H1 (cell line): ENCODE measurements around the gene PRR23E. TPM values are rescaled to one million over a fixed set of nuclear protein-coding genes. Genes with fewer than 3 reads are reported as not detected.

Experiments
- CTCF ChIA-PET: fragments of 300-600 bp; sonication (Branson Sonifier 250); formaldehyde crosslinking; loops from one replicate; lab custom pipeline; 2021; ENCODE audit not compliant: partially characterized antibody; lab: Charles Lee
- POLR2A ChIA-PET: fragments of 300-600 bp; sonication (Branson Sonifier 250); formaldehyde crosslinking; loops from one replicate; lab custom pipeline; 2021; ENCODE audit warnings: inconsistent platforms; ENCODE audit not compliant: partially characterized antibody; lab: Charles Lee
- DNase-seq, 2 experiments: peaks; one replicate each; pipeline versions ENCODE4 v3.0.0 to v3.0.0-alpha.2; 2010 to 2022; ENCODE audit warnings: low spot score in 2 of 2, low read depth in 1 of 2, mixed read lengths in 1 of 2
- FAIRE-seq: peaks from 2 replicates; lab custom pipeline; 2011; peaks lifted over from hg19 to GRCh38; lab: Jason Lieb, UNC
- H2AFZ ChIP-seq: 2 replicates; pipeline ENCODE4 v1.8.1; 2012; ENCODE audit warnings: low read length, inconsistent platforms
- H2AK5ac ChIP-seq: 2 replicates; pipeline ENCODE4 v1.6.1; 2013; ENCODE audit warnings: low read depth, low read length
- H2BK120ac ChIP-seq: replicated peaks from 2 replicates; pipeline ENCODE3; 2013; ENCODE audit warnings: low read depth, low read length, inconsistent platforms
- H2BK12ac ChIP-seq: 2 replicates; pipeline ENCODE4 v1.6.1; 2013; ENCODE audit warnings: low read depth, low read length
- H2BK15ac ChIP-seq: 2 replicates; pipeline ENCODE4 v1.6.1; 2013; ENCODE audit warnings: low read length
- H2BK20ac ChIP-seq: 2 replicates; pipeline ENCODE4 v1.6.1; 2013; ENCODE audit warnings: low read length
- H2BK5ac ChIP-seq: 2 replicates; pipeline ENCODE4 v1.6.1; 2013; ENCODE audit warnings: low read depth, low read length
- H3K14ac ChIP-seq: 2 replicates; pipeline ENCODE4 v1.6.1; 2013; ENCODE audit warnings: inconsistent platforms; ENCODE audit not compliant: insufficient read length
- H3K18ac ChIP-seq: 2 replicates; pipeline ENCODE4 v1.6.1; 2013; ENCODE audit warnings: low read length; ENCODE audit errors: extremely low read depth
- H3K23ac ChIP-seq: 2 replicates; pipeline ENCODE4 v1.6.1; 2013; ENCODE audit warnings: inconsistent platforms; ENCODE audit not compliant: insufficient read length
- H3K23me2 ChIP-seq: 2 replicates; pipeline ENCODE4 v1.6.1; 2013; ENCODE audit warnings: low read depth, low read length
- H3K27ac ChIP-seq: 2 replicates; pipeline ENCODE4 v1.6.1; 2011; ENCODE audit warnings: low read depth, low read length, inconsistent platforms
- H3K27me3 ChIP-seq, 4 experiments: replicated peaks in 1 of 4; 1 replicate in 1 of 4; 2 replicates in 3 of 4; pipeline versions ENCODE4 v1.6.1 to v1.8.1; 2011 to 2013; ENCODE audit warnings: low read length in 3 of 4, mild to moderate bottlenecking in 3 of 4, inconsistent platforms in 2 of 4, mixed read lengths in 2 of 4, moderate library complexity in 1 of 4; ENCODE audit not compliant: control insufficient read depth in 3 of 4, insufficient read depth in 3 of 4; ENCODE audit errors: extremely low read depth in 1 of 4
- H3K36me3 ChIP-seq, 4 experiments: 2 replicates each; pipeline versions ENCODE4 v1.6.1 to v1.8.1; 2011 to 2013; ENCODE audit warnings: mild to moderate bottlenecking in 4 of 4, low read length in 3 of 4, moderate library complexity in 2 of 4, control low read depth in 1 of 4, inconsistent platforms in 1 of 4; ENCODE audit not compliant: insufficient read depth in 4 of 4, control insufficient read depth in 2 of 4
- H3K4ac ChIP-seq: replicated peaks from 2 replicates; pipeline ENCODE3; 2013; ENCODE audit warnings: low read length, low read depth, mixed read lengths, inconsistent platforms; ENCODE audit not compliant: insufficient read length
- H3K4me1 ChIP-seq, 4 experiments: replicated peaks in 1 of 4; 1 replicate in 1 of 4; 2 replicates in 3 of 4; pipeline versions ENCODE4 v1.6.1 to v1.8.1; 2011 to 2013; ENCODE audit warnings: low read length in 3 of 4, inconsistent platforms in 2 of 4, mixed read lengths in 1 of 4; ENCODE audit not compliant: insufficient read depth in 4 of 4, control insufficient read depth in 3 of 4
- H3K4me2 ChIP-seq, 2 experiments: 2 replicates each; pipeline versions ENCODE4 v1.6.1 to v1.8.1; 2011 to 2013; ENCODE audit warnings: low read depth in 2 of 2, low read length in 2 of 2, control low read depth in 1 of 2, inconsistent platforms in 1 of 2, mild to moderate bottlenecking in 1 of 2; ENCODE audit not compliant: insufficient read depth in 1 of 2
- H3K4me3 ChIP-seq, 4 experiments: fragments of 200-600, 300-600 bp in 1 of 4; sonication (generic), shearing (Covaris generic), sonication (Bioruptor Twin) in 1 of 4; 2 replicates each; pipeline versions ENCODE4 v1.5.1 to v1.8.1; 2011 to 2016; ENCODE audit warnings: low read length in 4 of 4, low read depth in 3 of 4, control low read depth in 2 of 4, inconsistent platforms in 2 of 4, mild to moderate bottlenecking in 2 of 4, mixed read lengths in 1 of 4, moderate library complexity in 1 of 4; ENCODE audit not compliant: insufficient read depth in 2 of 4; ENCODE audit errors: extremely low read depth in 1 of 4
- H3K56ac ChIP-seq: replicated peaks from 2 replicates; pipeline ENCODE3; 2013; ENCODE audit warnings: low read depth, mild to moderate bottlenecking, mixed read lengths, low read length, inconsistent platforms; ENCODE audit not compliant: insufficient read length
- H3K79me1 ChIP-seq: 2 replicates; pipeline ENCODE4 v1.6.1; 2013; ENCODE audit warnings: low read depth, low read length, control low read depth
- H3K79me2 ChIP-seq, 2 experiments: 2 replicates each; pipeline versions ENCODE4 v1.6.1 to v1.8.1; 2012 to 2013; ENCODE audit warnings: low read length in 2 of 2, mild to moderate bottlenecking in 2 of 2, inconsistent platforms in 1 of 2; ENCODE audit not compliant: insufficient read depth in 2 of 2, control insufficient read depth in 1 of 2
- H3K9ac ChIP-seq, 4 experiments: replicated peaks in 1 of 4; 1 replicate in 1 of 4; 2 replicates in 3 of 4; pipeline versions ENCODE4 v1.6.1 to v1.8.1; 2011 to 2013; ENCODE audit warnings: low read depth in 3 of 4, low read length in 3 of 4, control low read depth in 2 of 4, mild to moderate bottlenecking in 2 of 4, moderate library complexity in 2 of 4, inconsistent platforms in 1 of 4; ENCODE audit errors: extremely low read depth in 1 of 4
- H3K9me3 ChIP-seq, 2 experiments: 2 replicates each; pipeline versions ENCODE4 v1.6.1 to v1.8.1; 2012 to 2013; ENCODE audit warnings: mild to moderate bottlenecking in 2 of 2, moderate library complexity in 2 of 2, control low read depth in 1 of 2, inconsistent platforms in 1 of 2, low read depth in 1 of 2, low read length in 1 of 2, mixed read lengths in 1 of 2; ENCODE audit not compliant: insufficient read depth in 2 of 2
- H4K20me1 ChIP-seq, 2 experiments: replicated peaks in 1 of 2; 2 replicates each; pipeline versions ENCODE3 to v1.8.1; 2011 to 2013; ENCODE audit warnings: inconsistent platforms in 2 of 2, low read length in 2 of 2, mild to moderate bottlenecking in 1 of 2; ENCODE audit not compliant: insufficient read depth in 2 of 2, control insufficient read depth in 1 of 2
- H4K5ac ChIP-seq: 2 replicates; pipeline ENCODE4 v1.6.1; 2013; ENCODE audit warnings: low read length, low read depth, mixed read lengths, inconsistent platforms; ENCODE audit not compliant: insufficient read length
- H4K8ac ChIP-seq: 2 replicates; pipeline ENCODE4 v1.8.0; 2013; ENCODE audit warnings: mild to moderate bottlenecking, moderate library complexity, low read length, inconsistent platforms; ENCODE audit not compliant: insufficient read depth; ENCODE audit errors: extremely low read depth
- H4K91ac ChIP-seq: replicated peaks from 2 replicates; pipeline ENCODE3; 2013; ENCODE audit warnings: low read length, mixed read lengths, inconsistent platforms; ENCODE audit not compliant: insufficient read length
- CHD1 ChIP-seq: IDR thresholded peaks from 2 replicates; pipeline ENCODE4 v1.6.1; 2012; ENCODE audit warnings: low read depth, low read length, improper control_type of control experiment
- CTCF ChIP-seq, 3 experiments: IDR thresholded peaks; 1 replicate in 2 of 3; 2 replicates in 1 of 3; pipeline versions ENCODE4 v1.5.1 to v1.6.1; 2011; ENCODE audit warnings: low read length in 3 of 3, mild to moderate bottlenecking in 3 of 3, inconsistent platforms in 2 of 3, low read depth in 1 of 3, moderate library complexity in 1 of 3; ENCODE audit not compliant: insufficient read depth in 1 of 3; ENCODE audit errors: control extremely low read depth in 1 of 3
- GABPA ChIP-seq: IDR thresholded peaks from 2 replicates; pipeline ENCODE4 v1.6.1; 2011; ENCODE audit warnings: mild to moderate bottlenecking, low read length, moderate library complexity, borderline replicate concordance; ENCODE audit not compliant: insufficient read depth
- JUND ChIP-seq: IDR thresholded peaks from 2 replicates; pipeline ENCODE4 v1.6.1; 2011; ENCODE audit warnings: mild to moderate bottlenecking, improper control_type of control experiment, low read length
- KDM5A ChIP-seq: fragments of 200-600 bp; IDR thresholded peaks from 2 replicates; pipeline ENCODE4 v1.7.1; 2012; ENCODE audit warnings: mild to moderate bottlenecking, low read length, inconsistent platforms, mixed read lengths
- MAFK ChIP-seq: IDR thresholded peaks from 2 replicates; pipeline ENCODE4 v1.6.1; 2012; ENCODE audit warnings: low read depth, mild to moderate bottlenecking, improper control_type of control experiment, low read length
- PHF8 ChIP-seq: fragments of 200-600 bp; sonication (generic); conservative IDR thresholded peaks from 2 replicates; pipeline ENCODE4 v1.7.1; 2012; ENCODE audit warnings: low read depth, mild to moderate bottlenecking, inconsistent platforms, low read length, moderate library complexity
- POU5F1 ChIP-seq: IDR thresholded peaks from 2 replicates; pipeline ENCODE4 v1.6.1; 2011; ENCODE audit warnings: low read depth, mild to moderate bottlenecking, low read length, moderate library complexity
- RBBP5 ChIP-seq: IDR thresholded peaks from 2 replicates; pipeline ENCODE4 v1.7.1; 2012; ENCODE audit warnings: low read depth, mild to moderate bottlenecking, inconsistent platforms, low read length, moderate library complexity, borderline replicate concordance
- RXRA ChIP-seq: IDR thresholded peaks from 2 replicates; pipeline ENCODE4 v1.6.1; 2011; ENCODE audit warnings: low read depth, mild to moderate bottlenecking, low read length, moderate library complexity; ENCODE audit not compliant: insufficient read depth
- SP4 ChIP-seq: IDR thresholded peaks from 2 replicates; pipeline ENCODE4 v1.6.1; 2012; ENCODE audit warnings: low read length, inconsistent platforms
- TAF1 ChIP-seq: IDR thresholded peaks from 2 replicates; pipeline ENCODE4 v1.6.1; 2011; ENCODE audit warnings: mild to moderate bottlenecking, low read depth, low read length
- TCF12 ChIP-seq: IDR thresholded peaks from 2 replicates; pipeline ENCODE4 v1.6.1; 2011; ENCODE audit warnings: low read depth, mild to moderate bottlenecking, low read length
- WGBS, 2 experiments: shearing (Covaris generic) in 1 of 2; methylation state at CpG; one replicate each; pipeline versions ENCODE4 v1.1.6 to v1.1.7; 2013 to 2015; ENCODE audit warnings: low lambda C conversion rate in 2 of 2, mixed read lengths in 2 of 2, inconsistent platforms in 1 of 2, low coverage in 1 of 2, missing lambda C conversion rate in 1 of 2; ENCODE audit not compliant: insufficient replicate concordance in 2 of 2, insufficient coverage in 1 of 2, insufficient read length in 1 of 2; ENCODE audit errors: extremely low coverage in 1 of 2, missing lambda C conversion rate in 1 of 2; 5-methylcytosine and 5-hydroxymethylcytosine counted together
- polyA plus RNA-seq, 7 experiments: library from polyadenylated mRNA; depleted of rRNA in 3 of 7; stranded (reverse) in 5 of 7; unstranded in 2 of 7; fragments of >200 nt in 5 of 7; fragments of 200-250 nt in 2 of 7; gene quantifications; 1 replicate in 5 of 7; 2 replicates in 1 of 7; 4 replicates in 1 of 7; pipeline versions ENCODE4 v1.2.1 to v1.2.3, GENCODE V29; 2011 to 2013; ENCODE audit warnings: missing spikeins in 2 of 7, mixed read lengths in 2 of 7
- total RNA-seq: library from RNA; stranded (reverse); fragmentation: NEBNext Ultra II Directional; extraction: Animal tissue kit (Norgen Biotek cat#: 25700); gene quantifications from 2 replicates; pipeline ENCODE4 v1.2.1, GENCODE V29; 2021

PRR23E gene
- total and polyA plus RNA-seq, 2 of the 8 experiments (the other 6 are each of a cell fraction or from before 2014, with no cell fraction given), result not detected

- Histone ChIP-seq H4K8ac (no peak overlapping the region), H3K4me2 (no peak overlapping the region), H3K4me1 (peaks cover 0 to 3% (median 1%) of the 10 kb centered on the region in 4 experiments; a peak in 2 of 7 replicates)
- TF ChIP-seq TAF1, result no peak
- no peak for TF ChIP-seq RXRA
- TF ChIP-seq CTCF (IDR thresholded peaks at IDR 0.05; ENCODE audit: control extremely low read depth in 1 of 3, insufficient read depth in 1 of 3, low read depth in 1 of 3, low read length in 3 of 3), result no peak
- TF ChIP-seq KDM5A, result no peak
- no peak for TF ChIP-seq SP4
- no peak for TF ChIP-seq TCF12
- TF ChIP-seq GABPA, result no peak
- TF ChIP-seq CHD1, result no peak
- no peak for TF ChIP-seq MAFK
- no peak for TF ChIP-seq PHF8
- no peak for TF ChIP-seq POU5F1
- TF ChIP-seq RBBP5, result no peak
- TF ChIP-seq JUND, result no peak
These were observed 21.6 kb upstream of the PRR23E start for GRCh38 chr3:127171320-127171719.

More at GRCh38 chr3:127171320-127171719, 21.6 kb upstream of the PRR23E start:
- no peak for DNase-seq
- Histone ChIP-seq H3K18ac (no peak overlapping the region), H3K27me3 (no peaks in the 10 kb centered on the region; a peak in 1 of 7 replicates), H4K91ac (no peak overlapping the region), H3K27ac (no peak overlapping the region), H3K23me2 (no peaks in the 10 kb centered on the region), H3K79me1 (no peaks in the 10 kb centered on the region), H3K79me2 (no peaks in the 10 kb centered on the region), H2BK12ac (peak overlapping the region; percentile 39; the same call in 1 of the 2 replicates), H2AFZ (no peak overlapping the region), H3K9me3 (no peaks in the 10 kb centered on the region), H3K4me3 (no peak overlapping the region), H2BK120ac (no peak overlapping the region), H3K23ac (no peak overlapping the region), H2BK20ac (no peak overlapping the region), H3K56ac (no peak overlapping the region), H3K14ac (no peak overlapping the region), H2AK5ac (no peak overlapping the region), H2BK5ac (no peak overlapping the region), H4K20me1 (peaks cover 0 to 2% of the 10 kb centered on the region in 2 experiments), H3K36me3 (no peaks in the 10 kb centered on the region), H3K4ac (no peak overlapping the region), H2BK15ac (no peak overlapping the region), H4K5ac (no peak overlapping the region), H3K9ac (no peak overlapping the region)
- no peak for FAIRE-seq
- POLR2A ChIA-PET, result no interaction called here
- 92% methylated on average over 4 of the region's 6 CpGs; no CpG with 5 or more reads in 1 of the 2 experiments for WGBS, 2 experiments
- CTCF ChIA-PET, result interaction anchor here (1.3 to 1.8 kb wide), 2 partner anchors 13 to 153 kb away, joined by 3 to 4 read pairs; no protein-coding TSS in a partner anchor
